WTC11 (cell line): ENCODE data around the gene ITPRIPL1. TPM values are rescaled to one million over a fixed set of nuclear protein-coding genes. Genes with fewer than 3 reads are reported as not detected.
A peak's percentile ranks its signal among the peaks of the same experiment; 100 is the strongest.

Source experiments
- ATAC-seq: fragments of 200-7000 bp; cut with Tn5 transposase; 2 replicates; pipeline ENCODE4 v1.10.0; 2021; ENCODE audit warnings: mild to moderate bottlenecking, moderate library complexity
- CTCF ChIA-PET: fragments of 300-600 bp; sonication (Branson Sonifier 250); formaldehyde crosslinking; loops from one replicate; lab custom pipeline; 2021; ENCODE audit warnings: antibody characterized with exemption; lab: Charles Lee
- POLR2A ChIA-PET: fragments of 350-600 bp; sonication (Branson Sonifier 250); formaldehyde crosslinking; loops from one replicate; lab custom pipeline; 2021; ENCODE audit warnings: antibody characterized with exemption; lab: Charles Lee
- DNase-seq: peaks from one replicate; pipeline ENCODE4 v3.0.0; 2021; ENCODE audit warnings: low spot score
- H3K27ac Mint-ChIP-seq: 2 replicates; pipeline ENCODE4 v1.8.0; 2021; ENCODE audit warnings: mixed read lengths
- H3K27me3 Mint-ChIP-seq: 2 replicates; pipeline ENCODE4 v1.8.0; 2021; ENCODE audit warnings: low read depth, mild to moderate bottlenecking, moderate library complexity, mixed read lengths
- H3K36me3 Mint-ChIP-seq: 2 replicates; pipeline ENCODE4 v1.8.0; 2021; ENCODE audit warnings: mixed read lengths
- H3K4me1 Mint-ChIP-seq: 2 replicates; pipeline ENCODE4 v1.8.0; 2022; ENCODE audit warnings: mixed read lengths
- H3K4me3 Mint-ChIP-seq: 2 replicates; pipeline ENCODE4 v1.8.0; 2021; ENCODE audit warnings: mild to moderate bottlenecking, moderate library complexity, mixed read lengths
- H3K9me3 Mint-ChIP-seq: 2 replicates; pipeline ENCODE4 v1.8.0; 2021; ENCODE audit warnings: mixed read lengths
- ATF3 ChIP-seq: sonication (generic); formaldehyde crosslinking; conservative IDR thresholded peaks from 2 replicates; pipeline ENCODE4 v1.8.1; 2022; ENCODE audit warnings: mild to moderate bottlenecking, missing genetic modification reagents
- CREM ChIP-seq: sonication (generic); formaldehyde crosslinking; IDR thresholded peaks from 2 replicates; pipeline ENCODE4 v1.8.1; 2022; ENCODE audit warnings: mild to moderate bottlenecking, missing genetic modification reagents, moderate library complexity
- CTCF ChIP-seq: fragments of 200-600 bp; IDR thresholded peaks from 2 replicates; pipeline ENCODE4 v1.8.0; 2022; ENCODE audit warnings: antibody characterized with exemption
- E2F1 ChIP-seq: sonication (generic); formaldehyde crosslinking; IDR thresholded peaks from 2 replicates; pipeline ENCODE4 v1.8.0; 2022; ENCODE audit warnings: mild to moderate bottlenecking, missing genetic modification reagents
- EMX1 ChIP-seq: fragments of 250-450 bp; sonication (Bioruptor Pico); IDR thresholded peaks from 2 replicates; pipeline ENCODE4 v1.8.0; 2021; ENCODE audit warnings: mild to moderate bottlenecking
- FOXK1 ChIP-seq: sonication (generic); formaldehyde crosslinking; IDR thresholded peaks from 2 replicates; pipeline ENCODE4 v1.8.0; 2022; ENCODE audit warnings: mild to moderate bottlenecking, moderate library complexity, missing genetic modification reagents
- GABPB1 ChIP-seq: sonication (generic); formaldehyde crosslinking; IDR thresholded peaks from 2 replicates; pipeline ENCODE4 v1.8.1; 2023; ENCODE audit warnings: mild to moderate bottlenecking, missing genetic modification reagents
- HMGA2 ChIP-seq: fragments of 250-450 bp; sonication (Bioruptor Pico); IDR thresholded peaks from 2 replicates; pipeline ENCODE4 v1.4.0; 2021; ENCODE audit warnings: mild to moderate bottlenecking, moderate library complexity
- HMGXB4 ChIP-seq: sonication (generic); formaldehyde crosslinking; IDR thresholded peaks from 2 replicates; pipeline ENCODE4 v1.8.1; 2023; ENCODE audit warnings: mild to moderate bottlenecking, moderate library complexity, missing genetic modification reagents
- JAZF1 ChIP-seq: fragments of 250-450 bp; sonication (Bioruptor Pico); IDR thresholded peaks from 2 replicates; pipeline ENCODE4 v1.9.0; 2021; ENCODE audit warnings: moderate library complexity, mild to moderate bottlenecking, inconsistent platforms
- MLX ChIP-seq: sonication (generic); formaldehyde crosslinking; IDR thresholded peaks from 2 replicates; pipeline ENCODE4 v1.8.1; 2023; ENCODE audit warnings: mild to moderate bottlenecking, missing genetic modification reagents, moderate library complexity
- MYBL2 ChIP-seq: sonication (generic); formaldehyde crosslinking; IDR thresholded peaks from 2 replicates; pipeline ENCODE4 v1.8.1; 2023; ENCODE audit warnings: mild to moderate bottlenecking, moderate library complexity, missing genetic modification reagents
- NFATC4 ChIP-seq: fragments of 250-450 bp; sonication (Bioruptor Pico); IDR thresholded peaks from 2 replicates; pipeline ENCODE4 v1.9.0; 2021; ENCODE audit warnings: mild to moderate bottlenecking
- NR1H2 ChIP-seq: sonication (generic); formaldehyde crosslinking; IDR thresholded peaks from 2 replicates; pipeline ENCODE4 v1.9.0; 2021; ENCODE audit warnings: mild to moderate bottlenecking, moderate library complexity, missing genetic modification reagents
- PRRX2 ChIP-seq: fragments of 250-450 bp; sonication (Bioruptor Pico); IDR thresholded peaks from 2 replicates; pipeline ENCODE4 v1.8.0; 2021; ENCODE audit warnings: mild to moderate bottlenecking
- RELA ChIP-seq: sonication (generic); formaldehyde crosslinking; IDR thresholded peaks from 2 replicates; pipeline ENCODE4 v1.8.1; 2022; ENCODE audit warnings: missing genetic modification reagents, mild to moderate bottlenecking, borderline replicate concordance
- SMAD3 ChIP-seq: sonication (generic); formaldehyde crosslinking; IDR thresholded peaks from 2 replicates; pipeline ENCODE4 v1.8.0; 2022; ENCODE audit warnings: missing genetic modification reagents, mild to moderate bottlenecking, borderline replicate concordance
- SMAD4 ChIP-seq: sonication (generic); formaldehyde crosslinking; IDR thresholded peaks from 2 replicates; pipeline ENCODE4 v1.8.0; 2022; ENCODE audit warnings: mild to moderate bottlenecking, missing genetic modification reagents
- STAT6 ChIP-seq: sonication (generic); formaldehyde crosslinking; conservative IDR thresholded peaks from 2 replicates; pipeline ENCODE4 v1.8.1; 2023; ENCODE audit warnings: mild to moderate bottlenecking, low read depth, missing genetic modification reagents, moderate library complexity
- TEAD1 ChIP-seq: sonication (generic); formaldehyde crosslinking; IDR thresholded peaks from 2 replicates; pipeline ENCODE4 v1.8.0; 2022; ENCODE audit warnings: mild to moderate bottlenecking, missing genetic modification reagents
- TP53 ChIP-seq: sonication (generic); formaldehyde crosslinking; IDR thresholded peaks from 2 replicates; pipeline ENCODE4 v1.8.1; 2023; ENCODE audit warnings: mild to moderate bottlenecking, missing genetic modification reagents
- ZBTB21 ChIP-seq: sonication (generic); formaldehyde crosslinking; IDR thresholded peaks from 2 replicates; pipeline ENCODE4 v1.8.1; 2023; ENCODE audit warnings: mild to moderate bottlenecking, missing genetic modification reagents, borderline replicate concordance
- ZNF219 ChIP-seq: sonication (generic); formaldehyde crosslinking; IDR thresholded peaks from 2 replicates; pipeline ENCODE4 v1.8.0; 2023; ENCODE audit warnings: missing genetic modification reagents, mild to moderate bottlenecking, borderline replicate concordance
- ZNF396 ChIP-seq: fragments of 250-450 bp; sonication (Bioruptor Pico); IDR thresholded peaks from 2 replicates; pipeline ENCODE4 v1.8.0; 2021; ENCODE audit warnings: mild to moderate bottlenecking, moderate library complexity, borderline replicate concordance
- ZNF416 ChIP-seq: fragments of 250-450 bp; sonication (Bioruptor Pico); IDR thresholded peaks from 2 replicates; pipeline ENCODE4 v1.9.0; 2021; ENCODE audit warnings: mild to moderate bottlenecking, inconsistent platforms
- ZNF423 ChIP-seq: fragments of 250-450 bp; sonication (Bioruptor Pico); IDR thresholded peaks from 2 replicates; pipeline ENCODE4 v2.1.2; 2022; ENCODE audit warnings: mild to moderate bottlenecking, moderate library complexity
- ZNF512 ChIP-seq: sonication (generic); formaldehyde crosslinking; IDR thresholded peaks from 2 replicates; pipeline ENCODE4 v1.8.1; 2022; ENCODE audit warnings: missing genetic modification reagents, borderline replicate concordance
- total RNA-seq: library from RNA; stranded (reverse); gene quantifications from 3 replicates; pipeline ENCODE4 v1.2.3, GENCODE V29; 2021

ITPRIPL1 gene
- total RNA-seq, 1 experiment from 2014 or later = 11.7 TPM

GRCh38 chr2:96305091-96305978 is 19.8 kb upstream of the ITPRIPL1 start, which contains the start of gene SNRNP200:
Gene SNRNP200, minus strand, starts transcription at chr2:96305546. Its CDS starts 109 bp downstream, at chr2:96305437.
- Mint-ChIP-seq H3K27me3 (no peaks in the 10 kb centered on the region; the same call in 1 of the 2 replicates), H3K9me3 (no peaks in the 10 kb centered on the region), H3K27ac (peak within 1 kb of the TSS; percentile 99), H3K36me3 (peaks cover 42% of the 10 kb centered on the region), H3K4me1 (peaks cover 24% of the 10 kb centered on the region), H3K4me3 (peak within 1 kb of the TSS; percentile 100)
- DNase-seq (peak; percentile 85), ATAC-seq (peak; percentile 95)
- ChIA-PET CTCF (interaction anchor here (0.6 to 1.7 kb wide), 6 partner anchors 16 to 213 kb away, joined by 3 to 7 read pairs (median 4); partner anchors contain the start of gene CIAO1), POLR2A (interaction anchor here (0.6 to 1.1 kb wide), 4 partner anchors 16 to 528 kb away, joined by 3 to 8 read pairs (median 5); partner anchors contain the start of gene NCAPH)
- no peak for TF ChIP-seq CTCF
- TF ChIP-seq ZNF219 = no peak
- no peak for TF ChIP-seq STAT6 (CRISPR knock-in tag)
- TF ChIP-seq HMGA2 (CRISPR knock-in tag) = no peak
- TF ChIP-seq PRRX2 (CRISPR knock-in tag) = no peak
- no peak for TF ChIP-seq ATF3 (CRISPR knock-in tag)
- peak; percentile 45; the same call in 1 of the 2 replicates for TF ChIP-seq E2F1
- TF ChIP-seq SMAD3 (CRISPR knock-in tag) = no peak
- no peak for TF ChIP-seq NR1H2 (CRISPR knock-in tag)
- TF ChIP-seq TEAD1 = no peak
- peak; percentile 98 for TF ChIP-seq FOXK1 (CRISPR knock-in tag)
- TF ChIP-seq RELA (CRISPR knock-in tag) = no peak
- TF ChIP-seq MLX = no peak
- no peak for TF ChIP-seq ZNF416 (CRISPR knock-in tag)
- TF ChIP-seq MYBL2 (CRISPR knock-in tag) = peak; percentile 94
- no peak for TF ChIP-seq ZNF512 (CRISPR knock-in tag)
- TF ChIP-seq CREM (CRISPR knock-in tag) = peak; percentile 87; the same call in 1 of the 2 replicates
- no peak for TF ChIP-seq NFATC4 (CRISPR knock-in tag)
- TF ChIP-seq ZNF423 (CRISPR knock-in tag) = no peak
- no peak for TF ChIP-seq ZNF396 (CRISPR knock-in tag)
- TF ChIP-seq TP53 (CRISPR knock-in tag) = 0 out of 2 replicates have a peak, but pooled peaks have one; percentile 68
- TF ChIP-seq ZBTB21 (CRISPR knock-in tag) = no peak
- peak; percentile 94 for TF ChIP-seq GABPB1 (CRISPR knock-in tag)
- TF ChIP-seq SMAD4 (CRISPR knock-in tag) = no peak
- TF ChIP-seq JAZF1 (CRISPR knock-in tag) = no peak
- TF ChIP-seq EMX1 (CRISPR knock-in tag) = no peak
- TF ChIP-seq HMGXB4 (CRISPR knock-in tag) = peak; percentile 70; the same call in 1 of the 2 replicates
